Measurements from ENCODE around the gene MSGN1.

The MSGN1 gene

GRCh38 chr2:17816396-17817245 lies at the start of gene MSGN1:
Gene MSGN1, plus strand, starts transcription at chr2:17816460. Its CDS starts 59 bp downstream, at chr2:17816519.
- peak; percentile 60 for DNase-seq

DNA sequence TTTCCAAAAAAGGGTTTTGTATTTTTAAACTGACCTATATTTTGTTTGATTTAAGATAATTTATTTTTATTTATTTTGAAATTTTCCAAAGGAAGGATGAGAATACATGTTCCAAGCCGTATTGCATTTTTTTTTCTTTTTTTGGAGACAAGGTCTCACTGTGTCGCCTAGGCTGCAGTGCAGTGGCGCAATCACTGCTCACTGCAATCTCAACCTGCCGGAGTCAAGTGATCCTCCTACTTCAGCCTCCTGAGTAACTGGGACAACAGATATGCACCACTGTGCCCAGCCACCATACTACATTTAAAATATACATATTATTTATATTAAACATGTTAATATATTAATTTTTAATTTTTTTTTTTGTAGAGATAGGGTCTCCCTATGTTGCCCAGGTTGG lies 47.4 kb upstream of the MSGN1 start:
- DNase-seq: no peak

- no peak for DNase-seq
These were observed 44.3 kb upstream of the MSGN1 start for GRCh38 chr2:17771956-17772355.

GRCh38 chr2:17772532-17772931 lies 43.7 kb upstream of the MSGN1 start:
- no peak for DNase-seq

GRCh38 chr2:17780546-17780945 lies 35.7 kb upstream of the MSGN1 start:
- no peak for DNase-seq

- no peak for DNase-seq
These were observed 34.8 kb upstream of the MSGN1 start for GRCh38 chr2:17781482-17781881.

- no peak for DNase-seq
These were observed 29.5 kb upstream of the MSGN1 start for GRCh38 chr2:17786727-17787126.

DNA sequence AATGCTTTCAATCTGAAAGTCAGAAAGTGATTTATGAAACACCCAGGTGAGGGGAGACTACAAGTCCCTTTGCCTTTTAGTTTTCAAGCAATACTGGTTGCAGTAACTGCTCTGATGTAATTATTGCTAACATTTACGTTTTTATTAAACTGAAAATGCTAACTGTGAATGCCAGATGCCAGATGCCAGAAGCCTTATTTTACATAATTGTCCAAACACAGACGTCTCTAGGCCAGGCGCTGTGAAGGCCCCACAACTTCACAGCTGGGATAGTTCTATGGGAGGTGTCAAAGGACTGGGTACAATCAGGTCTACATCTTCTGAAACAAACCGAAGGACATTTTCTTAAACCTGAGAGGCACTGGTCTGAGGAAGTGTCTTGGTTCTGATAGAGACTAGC lies 27.5 kb upstream of the MSGN1 start:
- no peak for DNase-seq

GRCh38 chr2:17790536-17790935 lies 25.7 kb upstream of the MSGN1 start:
- no peak for DNase-seq

DNA sequence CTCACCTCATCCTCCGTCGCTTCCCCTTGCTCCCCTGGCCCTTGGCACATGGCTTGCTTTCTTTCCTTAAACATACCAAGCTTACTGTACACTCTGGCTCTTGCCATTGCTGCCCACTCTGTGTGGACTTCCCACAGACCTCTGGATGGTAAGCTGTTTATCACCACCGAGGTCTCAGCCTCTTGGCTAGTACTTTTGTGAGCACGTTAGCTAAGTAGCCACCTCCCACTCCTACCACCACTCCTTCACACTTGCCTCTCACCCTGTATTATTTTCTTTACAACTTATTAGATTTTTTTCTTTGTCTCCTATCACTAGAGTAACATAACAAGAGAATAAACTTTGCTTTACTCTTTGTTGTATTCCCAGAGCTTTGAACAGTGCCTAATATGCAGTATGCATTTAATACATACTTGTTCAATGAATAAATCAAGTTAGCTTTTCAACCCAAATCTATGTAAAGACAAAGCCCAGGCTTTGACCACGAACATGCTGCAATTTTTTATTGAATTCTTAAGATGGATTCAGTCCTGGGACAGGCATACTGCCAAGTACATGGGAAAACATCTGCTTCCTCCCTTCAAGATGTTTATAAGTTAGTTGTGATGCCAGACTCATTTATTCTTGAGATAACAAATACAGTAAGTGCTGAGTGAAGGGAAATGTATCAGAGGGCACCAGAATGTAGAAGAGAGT lies 25.0 kb upstream of the MSGN1 start:
- peak; percentile 42 for DNase-seq

DNA sequence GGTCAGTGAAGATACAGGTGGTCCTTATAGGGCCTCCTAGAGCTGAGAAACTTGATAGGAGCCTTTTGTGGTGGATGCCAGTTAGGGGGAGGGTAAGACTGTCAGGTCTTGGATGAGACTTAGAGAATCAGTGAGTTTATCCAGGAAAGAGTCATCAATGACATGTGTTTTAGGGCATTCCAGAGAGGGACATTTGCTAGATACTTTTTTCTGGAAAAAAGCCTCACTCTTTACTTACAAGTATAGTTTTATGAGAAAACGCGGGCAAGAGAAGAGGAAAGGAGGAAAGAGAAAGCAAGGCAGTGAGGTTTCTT lies 24.5 kb upstream of the MSGN1 start:
- no peak for DNase-seq

GRCh38 chr2:17792515-17792914 lies 23.7 kb upstream of the MSGN1 start:
- DNase-seq: no peak

- peak; percentile 43 for DNase-seq
These were observed 23.0 kb upstream of the MSGN1 start for GRCh38 chr2:17793296-17793695.

DNA sequence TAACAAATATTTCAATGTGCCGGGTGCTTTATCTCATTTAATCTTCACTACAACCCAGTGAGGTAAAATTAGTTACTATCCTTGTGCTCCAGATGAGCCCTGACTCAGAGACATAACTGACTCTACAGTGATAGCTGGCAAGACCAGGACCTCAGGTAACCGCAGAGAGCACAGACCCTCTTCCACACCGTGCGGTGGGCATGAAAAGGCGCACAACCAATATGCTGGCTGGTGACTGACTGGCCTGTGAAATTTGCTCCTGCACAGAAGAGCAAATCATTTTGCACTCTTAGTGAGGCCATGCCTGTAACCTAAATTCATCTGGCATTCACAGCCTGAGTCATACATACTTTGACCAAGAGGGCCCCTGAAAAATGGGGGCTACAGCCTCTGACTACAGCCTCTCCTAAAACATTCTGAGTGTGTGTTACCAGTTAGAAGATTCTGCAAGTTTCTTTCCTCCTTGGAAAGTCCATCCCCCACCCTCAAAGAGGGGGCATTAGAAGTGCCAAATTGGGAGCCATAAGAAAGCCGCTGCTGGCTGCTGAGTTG lies 22.4 kb upstream of the MSGN1 start:
- DNase-seq: no peak

- DNase-seq: no peak
These were observed 21.0 kb upstream of the MSGN1 start for GRCh38 chr2:17795309-17795708.

GRCh38 chr2:17798338-17798737 lies 17.9 kb upstream of the MSGN1 start:
- DNase-seq: peak; percentile 32

DNA sequence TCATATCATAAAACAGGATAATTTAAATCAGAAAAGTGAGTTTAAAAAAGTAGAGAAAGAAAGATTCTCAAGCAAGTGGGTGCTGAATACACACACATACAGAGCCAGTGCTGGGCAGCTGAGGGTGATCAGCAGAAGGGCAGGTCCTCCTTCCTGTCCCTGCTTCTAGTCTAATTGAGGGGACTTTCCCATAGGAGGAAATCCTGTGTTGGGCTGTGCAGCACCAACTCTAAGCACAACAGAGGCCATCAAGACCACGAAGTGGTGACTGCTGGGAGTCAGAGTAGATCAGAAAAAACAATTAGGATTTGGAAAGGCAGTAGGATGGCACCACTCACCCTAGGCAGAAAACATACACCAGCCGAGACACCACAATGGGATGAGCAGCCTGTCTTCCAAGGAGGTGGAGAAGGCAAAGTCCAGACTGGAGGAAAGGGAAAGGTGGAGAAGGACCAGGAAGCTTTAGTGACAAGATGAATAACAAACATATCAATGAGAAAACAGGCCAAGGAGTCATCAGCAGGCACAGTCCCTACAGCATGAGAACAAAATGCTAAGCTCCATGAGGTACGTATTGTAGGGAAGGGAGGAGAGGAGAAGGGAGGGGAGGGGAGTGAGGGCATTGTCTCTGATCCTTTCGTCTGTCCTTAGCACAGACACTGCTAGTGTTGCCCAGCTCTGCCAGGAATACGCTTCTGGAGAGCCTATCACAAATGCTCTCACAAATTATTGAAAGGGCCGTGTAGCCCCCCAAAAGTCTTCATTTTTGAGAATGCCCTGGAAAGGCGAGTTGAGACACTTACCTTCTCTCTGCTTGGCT lies 16.7 kb upstream of the MSGN1 start:
- no peak for DNase-seq

DNA sequence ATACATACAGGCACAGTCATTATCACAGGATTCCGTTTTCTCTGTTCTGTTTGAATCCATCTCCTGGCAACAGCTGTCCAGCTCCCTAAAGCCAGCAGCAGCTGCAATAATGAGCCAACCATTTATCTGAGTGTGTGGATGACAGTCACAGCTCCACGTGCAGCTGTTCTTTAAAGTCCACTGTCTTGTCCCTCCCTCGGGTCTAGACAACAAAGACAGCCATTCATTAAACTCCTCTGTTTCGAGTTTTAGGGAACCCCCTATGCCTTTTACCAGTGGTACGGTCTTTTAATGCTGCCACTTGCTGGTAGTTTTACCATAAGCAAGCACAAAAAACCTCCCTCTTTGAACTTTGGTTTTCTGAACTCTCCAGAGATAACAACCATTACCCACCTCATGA lies 16.0 kb upstream of the MSGN1 start:
- no peak for DNase-seq

- peak; percentile 76 for DNase-seq
These were observed 15.4 kb upstream of the MSGN1 start for GRCh38 chr2:17800693-17801458.

- no peak for DNase-seq
These were observed 12.8 kb upstream of the MSGN1 start for GRCh38 chr2:17803497-17803896.

DNA sequence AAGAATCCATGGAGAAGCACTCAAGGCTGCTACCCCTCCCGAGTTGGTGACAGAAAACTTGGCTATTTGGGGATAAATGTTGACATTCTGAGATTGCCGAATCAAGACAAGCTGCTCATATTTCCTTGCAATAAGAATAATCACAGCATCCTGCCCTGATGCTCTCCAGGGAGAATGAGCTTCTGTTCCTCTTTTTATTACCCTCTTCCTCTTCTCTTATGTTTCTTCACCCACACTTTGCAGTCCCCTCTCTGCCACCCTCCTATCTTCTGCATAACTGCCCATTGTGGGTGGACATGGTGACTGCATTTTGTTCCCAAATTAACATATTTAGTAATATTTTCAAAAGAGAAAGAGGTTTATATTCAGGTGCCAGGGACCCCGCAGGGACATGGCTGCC lies 11.9 kb upstream of the MSGN1 start:
- DNase-seq: no peak

- DNase-seq: no peak
These were observed 11.1 kb upstream of the MSGN1 start for GRCh38 chr2:17805166-17805565.
